Panc1 (cell line): ENCODE results near the gene CLTC. TPM values are rescaled to one million over a fixed set of nuclear protein-coding genes. Genes with fewer than 3 reads are reported as not detected.

Experiments used
- ATAC-seq: fragments of 200-7000 bp; cut with Tn5 transposase; 2 replicates; pipeline ENCODE4 v1.9.1; 2020; ENCODE audit warnings: mild to moderate bottlenecking, moderate library complexity
- BruUV-seq: library from RNA; stranded (reverse); fragments of 400-500 nt; replicated peaks from 2 replicates; lab custom pipeline; 2021; lab: Mats Ljungman, UMichigan
- CTCF ChIA-PET: fragments of 300-600 bp; sonication (Branson Sonifier 250); formaldehyde crosslinking; loops from one replicate; lab custom pipeline; 2022; ENCODE audit warnings: antibody characterized with exemption; lab: Charles Lee
- POLR2A ChIA-PET: fragments of 300-600 bp; sonication (Branson Sonifier 250); formaldehyde crosslinking; loops from one replicate; lab custom pipeline; 2022; ENCODE audit warnings: antibody characterized with exemption; lab: Charles Lee
- DNase-seq: peaks from one replicate; pipeline ENCODE4 v3.0.0-alpha.2; 2010; ENCODE audit warnings: low read depth, low spot score
- H3K27ac ChIP-seq: 2 replicates; pipeline ENCODE4 v1.5.1; 2011; ENCODE audit warnings: mild to moderate bottlenecking, low read length, inconsistent platforms
- H3K27me3 ChIP-seq: fragments of 200-500 bp; sonication (Bioruptor generic); 2 replicates; pipeline ENCODE4 v1.6.0; 2014; ENCODE audit warnings: low read length, inconsistent platforms; ENCODE audit not compliant: control insufficient read depth, insufficient read depth
- H3K36me3 ChIP-seq: fragments of 200-500 bp; sonication (Bioruptor generic); 2 replicates; pipeline ENCODE4 v1.5.1; 2014; ENCODE audit warnings: inconsistent platforms, mild to moderate bottlenecking, low read length, moderate library complexity; ENCODE audit not compliant: control insufficient read depth, insufficient read depth
- H3K4me1 ChIP-seq: 2 replicates; pipeline ENCODE4 v1.5.1; 2011; ENCODE audit warnings: inconsistent platforms, mild to moderate bottlenecking, low read length, moderate library complexity; ENCODE audit not compliant: control insufficient read depth, insufficient read depth
- H3K4me3 ChIP-seq, 2 experiments: 2 replicates each; pipeline ENCODE4 v1.5.1; 2011 to 2012; ENCODE audit warnings: low read depth in 2 of 2, low read length in 2 of 2, mild to moderate bottlenecking in 2 of 2, inconsistent platforms in 1 of 2, moderate library complexity in 1 of 2
- H3K9me3 ChIP-seq: fragments of 200-500 bp; sonication (Bioruptor generic); 2 replicates; pipeline ENCODE4 v1.5.1; 2014; ENCODE audit warnings: low read depth, mild to moderate bottlenecking, inconsistent platforms, low read length, moderate library complexity; ENCODE audit not compliant: control insufficient read depth, insufficient read depth
- POLR2AphosphoS5 ChIP-seq: IDR thresholded peaks from 2 replicates; pipeline ENCODE4 v1.6.1; 2012; ENCODE audit warnings: mild to moderate bottlenecking, low read depth, low read length, moderate library complexity
- REST ChIP-seq, 2 experiments: IDR thresholded peaks; 2 replicates each; pipeline ENCODE4 v1.6.1; 2011 to 2012; ENCODE audit warnings: low read depth in 2 of 2, control low read depth in 1 of 2, low read length in 1 of 2, mild to moderate bottlenecking in 1 of 2, moderate library complexity in 1 of 2; ENCODE audit not compliant: insufficient read depth in 1 of 2
- SIN3A ChIP-seq: IDR thresholded peaks from 2 replicates; pipeline ENCODE4 v1.6.1; 2012; ENCODE audit warnings: low read depth, mild to moderate bottlenecking, low read length, moderate library complexity, borderline replicate concordance; ENCODE audit not compliant: insufficient read depth
- TCF7L2 ChIP-seq: IDR thresholded peaks from 2 replicates; pipeline ENCODE4 v1.6.1; 2011; ENCODE audit warnings: mild to moderate bottlenecking, low read depth, low read length, inconsistent platforms
- in situ Hi-C: cut with HindIII; loops from 2 replicates; pipeline ENCODE4 v1.10.0; 2016; ENCODE audit warnings: low sequenced_read_pairs, low pct_unique_long_range_greater_than_20kb
- intact Hi-C: fragments of 100-400 bp; cut with micrococcal nuclease; formaldehyde crosslinking; loops from one replicate; pipeline ENCODE4 v1.10.0; 2022; ENCODE audit not compliant: unreplicated experiment
- total RNA-seq: library from RNA; stranded (reverse); gene quantifications from one replicate; pipeline ENCODE4 v1.2.1, GENCODE V29; 2021; ENCODE audit not compliant: unreplicated experiment
- TF ChIP-seq, protein P1 (sequence below): fragments of 450-650 bp; IDR thresholded peaks from 2 replicates; pipeline ENCODE4 v1.5.1; 2017; ENCODE audit warnings: mild to moderate bottlenecking

CLTC gene
- total RNA-seq, 1 experiment from 2014 or later, result 221 TPM

DNA sequence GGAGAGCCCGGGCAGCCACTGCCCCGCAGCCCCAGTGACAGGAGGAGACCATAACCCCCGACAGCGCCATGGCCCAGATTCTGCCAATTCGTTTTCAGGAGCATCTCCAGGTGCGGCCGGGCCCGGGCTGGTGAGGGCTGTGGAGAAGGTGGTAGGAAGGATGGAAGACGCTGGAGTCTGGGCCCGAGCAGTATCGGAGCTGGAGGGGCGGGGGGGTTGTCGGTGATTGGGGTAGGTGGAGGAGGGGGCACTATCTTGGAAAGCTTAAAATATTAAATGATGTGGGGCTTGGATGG is 317 bp downstream of the CLTC start:
- BruUV-seq, result no TSS peak
- peak overlapping the region; percentile 99 for H3K27ac ChIP-seq
- in situ Hi-C loops, result no loop called here
- no peaks in the 10 kb centered on the region for H3K9me3 ChIP-seq
- peaks cover 17% of the 10 kb centered on the region for H3K36me3 ChIP-seq
- ATAC-seq (no peak; the same call in 1 of the 2 replicates), DNase-seq (no peak)
- H3K27me3 ChIP-seq, result no peaks in the 10 kb centered on the region
- ChIA-PET CTCF (no interaction called here), POLR2A (interaction anchor here (0.7 kb wide), 1 partner anchor 158 kb away, joined by 4 read pairs; no protein-coding TSS in a partner anchor)
- TF ChIP-seq TCF7L2 (no peak), POLR2AphosphoS5 (no peak), REST (IDR thresholded peaks at IDR 0.05; ENCODE audit: insufficient read depth in 1 of 2, low read depth in 2 of 2, low read length in 1 of 2) (no peak), SIN3A (no peak)
- TF ChIP-seq, protein P1, sequence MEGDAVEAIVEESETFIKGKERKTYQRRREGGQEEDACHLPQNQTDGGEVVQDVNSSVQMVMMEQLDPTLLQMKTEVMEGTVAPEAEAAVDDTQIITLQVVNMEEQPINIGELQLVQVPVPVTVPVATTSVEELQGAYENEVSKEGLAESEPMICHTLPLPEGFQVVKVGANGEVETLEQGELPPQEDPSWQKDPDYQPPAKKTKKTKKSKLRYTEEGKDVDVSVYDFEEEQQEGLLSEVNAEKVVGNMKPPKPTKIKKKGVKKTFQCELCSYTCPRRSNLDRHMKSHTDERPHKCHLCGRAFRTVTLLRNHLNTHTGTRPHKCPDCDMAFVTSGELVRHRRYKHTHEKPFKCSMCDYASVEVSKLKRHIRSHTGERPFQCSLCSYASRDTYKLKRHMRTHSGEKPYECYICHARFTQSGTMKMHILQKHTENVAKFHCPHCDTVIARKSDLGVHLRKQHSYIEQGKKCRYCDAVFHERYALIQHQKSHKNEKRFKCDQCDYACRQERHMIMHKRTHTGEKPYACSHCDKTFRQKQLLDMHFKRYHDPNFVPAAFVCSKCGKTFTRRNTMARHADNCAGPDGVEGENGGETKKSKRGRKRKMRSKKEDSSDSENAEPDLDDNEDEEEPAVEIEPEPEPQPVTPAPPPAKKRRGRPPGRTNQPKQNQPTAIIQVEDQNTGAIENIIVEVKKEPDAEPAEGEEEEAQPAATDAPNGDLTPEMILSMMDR, result no peak
- H3K4me3 ChIP-seq, result peak overlapping the region; percentile 91 to 98
- intact Hi-C loops, result no loop called here
- H3K4me1 ChIP-seq, result peaks cover 29% of the 10 kb centered on the region

DNA sequence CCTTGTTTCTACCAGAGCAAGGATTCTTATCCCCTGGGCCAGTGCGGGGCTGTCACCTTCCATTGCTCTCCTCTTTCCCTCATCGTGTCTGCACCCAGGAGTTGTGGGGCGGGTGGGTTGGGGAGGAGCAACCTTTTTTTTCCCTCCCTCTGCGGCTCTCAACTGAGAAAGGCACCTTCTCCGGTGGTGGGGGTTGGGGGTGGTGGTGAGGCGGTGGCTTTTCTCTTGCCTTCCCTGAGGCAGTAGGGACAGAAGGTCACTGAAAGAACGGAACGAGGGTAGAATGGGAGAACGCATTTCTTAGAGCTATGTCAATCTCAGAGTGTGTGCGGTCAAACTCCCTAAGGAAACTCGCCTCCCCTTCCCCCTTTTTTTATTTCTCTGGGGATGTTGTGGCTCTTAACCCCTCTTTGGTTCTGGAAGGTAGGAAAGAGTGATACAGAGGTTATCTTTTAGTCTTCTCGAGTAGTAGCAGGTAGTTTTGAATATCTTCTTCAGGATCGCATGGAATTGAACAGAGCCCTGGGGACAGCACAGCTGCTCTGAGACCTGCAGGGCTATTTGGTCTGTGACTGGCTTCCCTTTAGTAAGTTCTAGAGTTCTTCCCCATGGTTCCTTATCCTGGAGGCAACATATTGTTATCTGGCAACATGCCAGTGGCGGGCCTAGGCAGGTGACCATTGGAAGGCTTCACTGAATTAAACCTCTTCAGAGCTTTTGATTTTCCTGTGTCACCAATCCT is 994 bp downstream of the CLTC start:
- BruUV-seq, result TSS peak; percentile 79
- H3K4me3 ChIP-seq, result peak overlapping the region; percentile 91 to 98
- peak overlapping the region; percentile 99 for H3K27ac ChIP-seq
- peaks cover 30% of the 10 kb centered on the region for H3K4me1 ChIP-seq
- ATAC-seq (peak; percentile 26; the same call in 1 of the 2 replicates), DNase-seq (no peak)
- TF ChIP-seq REST (IDR thresholded peaks at IDR 0.05; ENCODE audit: insufficient read depth in 1 of 2, low read depth in 2 of 2, low read length in 1 of 2) (no peak), TCF7L2 (no peak), SIN3A (no peak), POLR2AphosphoS5 (no peak)
- TF ChIP-seq, protein P1, result no peak
- H3K36me3 ChIP-seq, result peaks cover 17% of the 10 kb centered on the region
- in situ Hi-C loops, result no loop called here
- ChIA-PET POLR2A (no interaction called here), CTCF (no interaction called here)
- intact Hi-C loops, result no loop called here
- no peaks in the 10 kb centered on the region for H3K9me3 ChIP-seq
- H3K27me3 ChIP-seq, result no peaks in the 10 kb centered on the region
